Motor neuron (in vitro differentiated cells): Measurements from ENCODE around the gene TMEM201. TPM values are rescaled to one million over a fixed set of nuclear protein-coding genes. Genes with fewer than 3 reads are reported as not detected.

Source experiments
- ATAC-seq, 8 experiments: fragments of 200-7000 bp; cut with Tn5 transposase; replicated peaks in 6 of 8; 2 replicates each; pipeline ENCODE4 v1.8.0; 2021; ENCODE audit warnings: mild to moderate bottlenecking in 8 of 8, moderate library complexity in 8 of 8
- H3K27ac ChIP-seq, 2 donors: fragments of 250-450 bp; sonication (Bioruptor Pico); 2 replicates each; pipeline ENCODE4 v1.9.0; 2021; ENCODE audit warnings: antibody characterized with exemption in 2 of 2, mild to moderate bottlenecking in 2 of 2, moderate library complexity in 1 of 2
- H3K4me1 ChIP-seq, 2 donors: fragments of 250-450 bp; sonication (Bioruptor Pico); replicated peaks in 1 of 2; 2 replicates each; pipeline ENCODE4 v1.6.1; 2021; ENCODE audit warnings: antibody characterized with exemption in 2 of 2, mild to moderate bottlenecking in 2 of 2, moderate library complexity in 1 of 2
- H3K4me3 ChIP-seq, 5 donors: fragments of 250-450 bp; sonication (Bioruptor Pico); 2 replicates each; pipeline ENCODE4 v1.9.0; 2021; ENCODE audit warnings: antibody characterized with exemption in 5 of 5, mild to moderate bottlenecking in 5 of 5, moderate library complexity in 4 of 5
- WGBS, 10 experiments: fragments of 450-650 bp; shearing (Covaris generic); methylation state at CpG; one replicate each; pipeline ENCODE4 v1.0.0; 2022; 5-methylcytosine and 5-hydroxymethylcytosine counted together
- in situ Hi-C, 9 experiments: fragments of 400-800 bp; cut with MboI; loops; one replicate each; pipeline ENCODE4 v1.15.0; 2021; ENCODE audit warnings: low sequenced_read_pairs in 9 of 9, low pct_unique_long_range_greater_than_20kb in 2 of 9; ENCODE audit not compliant: unreplicated experiment in 9 of 9
- total RNA-seq, 8 experiments: library from RNA; unstranded; fragments of 300-600 nt; gene quantifications; 2 replicates each; pipeline versions ENCODE4 v1.2.3 to v1.2.4, GENCODE V29; 2022

TMEM201 gene
- total RNA-seq, 8 experiments from 2014 or later = 5.0 to 20.2 (median 10.7) TPM

DNA sequence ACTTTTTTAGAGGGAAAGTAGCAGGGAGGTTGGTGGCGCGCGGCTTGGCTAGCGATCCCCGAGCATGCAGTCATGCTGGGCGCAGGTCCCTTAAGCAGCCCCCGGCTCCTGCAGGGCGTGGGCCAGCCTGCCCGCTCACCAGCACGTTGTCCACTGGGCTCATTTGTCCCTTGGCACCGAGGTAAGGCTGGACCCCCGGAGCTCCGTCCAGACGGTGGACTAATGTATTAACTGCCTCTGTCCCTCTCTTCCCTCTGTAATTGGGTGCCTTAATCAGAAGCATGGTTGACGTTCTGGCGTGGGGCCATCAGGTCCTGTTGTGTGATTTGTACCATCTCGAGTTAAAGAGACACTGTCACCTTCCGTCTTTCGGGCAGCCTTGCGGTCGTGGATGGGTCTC lies 17.7 kb downstream of the TMEM201 start:
- 89 to 100% (median 91%) methylated on average over 2 to 16 of the region's 21 CpGs; no CpG with 5 or more reads in 5 of the 10 experiments for WGBS, 10 experiments
- Histone ChIP-seq H3K4me1 (no peaks in the 10 kb centered on the region), H3K27ac (no peak overlapping the region), H3K4me3 (no peak overlapping the region)
- in situ Hi-C loops = no loop called here
- no peak for ATAC-seq

DNA sequence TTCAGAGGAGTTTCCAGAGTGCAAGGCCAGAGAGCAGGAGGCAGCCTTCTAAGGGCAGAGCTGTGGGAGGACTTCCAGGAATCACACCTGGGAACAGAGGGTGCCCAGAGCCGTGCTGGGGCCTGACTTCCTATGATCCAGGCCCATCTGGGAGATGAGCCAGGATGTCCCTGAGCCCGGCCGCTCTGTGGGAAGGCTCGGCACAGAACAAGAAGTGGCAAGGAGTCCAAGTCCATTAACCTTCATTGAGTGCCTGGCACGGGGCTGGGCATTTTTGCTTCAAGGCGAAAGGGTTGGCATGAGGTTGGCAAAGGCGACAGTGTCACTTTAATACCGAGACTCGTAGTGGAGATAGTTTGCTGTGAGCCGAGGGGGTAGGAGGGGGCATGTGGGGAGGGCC lies 18.2 kb downstream of the TMEM201 start:
- ATAC-seq = no peak
- in situ Hi-C loops = no loop called here

DNA sequence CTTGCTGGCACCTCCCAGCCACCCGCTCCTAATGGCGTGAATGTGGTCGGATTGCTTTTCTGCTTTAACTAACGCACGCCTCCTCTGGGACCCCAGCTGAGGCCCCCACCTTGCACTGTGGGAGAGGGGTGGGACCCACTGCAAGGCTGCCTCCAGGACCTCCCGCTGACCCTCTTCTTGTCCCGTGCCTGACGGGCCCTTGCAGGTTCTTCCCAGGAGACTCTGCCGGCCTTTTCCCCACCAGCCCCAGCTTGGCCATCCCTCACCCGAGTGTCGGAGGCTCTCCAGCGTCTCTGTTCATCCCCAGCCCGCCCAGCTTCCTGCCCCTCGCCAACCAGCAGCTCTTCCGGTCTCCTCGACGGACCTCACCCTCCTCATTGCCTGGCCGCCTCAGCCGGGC lies 18.6 kb downstream of the TMEM201 start:
- H3K27ac ChIP-seq = no peak overlapping the region
- ATAC-seq = no peak
- no peak overlapping the region for H3K4me3 ChIP-seq
- in situ Hi-C loops = no loop called here
- 83 to 92% (median 86%) methylated on average over 2 to 7 of the region's 19 CpGs; no CpG with 5 or more reads in 7 of the 10 experiments for WGBS, 10 experiments
- H3K4me1 ChIP-seq = no peaks in the 10 kb centered on the region

More for the DNA sequence above, 18.2 kb downstream of the TMEM201 start:
- WGBS, 10 experiments = 79 to 100% (median 97%) methylated on average over 2 to 5 of the region's 10 CpGs; no CpG with 5 or more reads in 7 of the 10 experiments
- no peak overlapping the region for H3K4me3 ChIP-seq
- H3K27ac ChIP-seq = no peak overlapping the region
- H3K4me1 ChIP-seq = no peaks in the 10 kb centered on the region

DNA sequence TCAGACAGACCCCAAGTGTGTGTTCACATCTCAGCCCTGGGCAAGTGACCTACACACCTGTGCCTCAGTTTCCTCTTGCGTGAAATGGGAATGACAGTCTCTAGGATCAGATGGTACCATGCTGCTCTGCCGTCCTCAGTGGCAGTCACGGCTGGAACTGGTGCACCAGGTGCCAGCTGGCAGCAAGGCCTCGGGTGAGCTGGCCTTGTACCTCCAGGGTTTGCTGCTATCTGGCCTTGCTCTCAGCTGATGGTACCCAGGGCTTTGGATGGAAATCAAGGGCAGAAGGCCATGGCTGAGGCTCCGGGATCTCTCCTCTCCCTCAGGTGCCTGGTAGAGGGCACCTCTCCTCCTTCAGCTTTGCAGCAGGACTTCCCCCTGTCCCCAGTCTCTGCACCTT lies 21.3 kb downstream of the TMEM201 start:
- 88 to 100% (median 100%) methylated on average over 1 to 4 of the region's 5 CpGs; no CpG with 5 or more reads in 6 of the 10 experiments for WGBS, 10 experiments
- H3K4me3 ChIP-seq = no peak overlapping the region
- no peaks in the 10 kb centered on the region for H3K4me1 ChIP-seq
- in situ Hi-C loops = no loop called here
- H3K27ac ChIP-seq = no peak overlapping the region
- no peak for ATAC-seq

DNA sequence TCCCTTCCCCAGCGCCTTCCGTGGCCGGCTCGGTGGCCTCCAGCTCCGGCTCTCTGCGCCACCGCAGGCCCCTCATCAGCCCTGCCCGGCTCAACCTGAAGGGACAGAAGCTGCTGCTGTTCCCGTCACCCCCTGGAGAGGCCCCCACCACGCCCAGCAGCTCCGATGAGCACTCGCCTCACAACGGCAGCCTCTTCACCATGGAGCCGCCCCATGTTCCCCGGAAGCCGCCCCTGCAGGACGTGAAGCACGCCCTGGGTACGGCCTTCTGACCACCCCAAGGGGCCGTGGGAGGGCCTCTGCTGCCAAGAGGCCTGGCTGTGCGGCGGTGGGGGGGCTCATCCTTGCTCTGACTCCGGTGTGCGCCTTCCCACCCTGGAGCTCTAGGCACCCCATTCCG lies 21.8 kb downstream of the TMEM201 start:
- no peak overlapping the region for H3K4me3 ChIP-seq
- ATAC-seq = no peak
- in situ Hi-C loops = no loop called here
- no peak overlapping the region for H3K27ac ChIP-seq
- 83 to 100% (median 93%) methylated on average over 1 to 9 of the region's 25 CpGs; no CpG with 5 or more reads in 7 of the 10 experiments for WGBS, 10 experiments
- no peaks in the 10 kb centered on the region for H3K4me1 ChIP-seq

DNA sequence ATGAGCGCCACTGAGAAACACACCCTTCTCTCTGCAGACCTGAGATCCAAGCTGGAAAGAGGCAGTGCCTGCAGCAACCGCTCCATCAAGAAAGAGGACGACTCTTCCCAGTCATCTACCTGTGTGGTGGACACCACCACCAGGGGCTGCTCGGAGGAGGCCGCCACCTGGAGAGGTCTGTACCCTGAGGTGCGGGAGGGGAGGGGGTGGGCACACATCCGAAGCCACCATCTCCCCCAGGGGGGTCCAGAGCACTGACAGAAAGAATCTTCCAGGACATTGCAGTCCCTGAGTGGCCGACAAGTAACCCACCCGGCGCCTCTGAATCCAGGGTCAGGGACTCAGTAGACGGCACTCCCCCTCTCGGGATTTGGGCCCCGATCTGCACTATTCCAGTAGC lies 23.0 kb downstream of the TMEM201 start:
- Histone ChIP-seq H3K27ac (no peak overlapping the region), H3K4me1 (no peaks in the 10 kb centered on the region), H3K4me3 (no peak overlapping the region)
- in situ Hi-C loops = no loop called here
- WGBS, 10 experiments = 83 to 100% (median 100%) methylated on average over 1 to 4 of the region's 13 CpGs; no CpG with 5 or more reads in 3 of the 10 experiments
- no peak for ATAC-seq

DNA sequence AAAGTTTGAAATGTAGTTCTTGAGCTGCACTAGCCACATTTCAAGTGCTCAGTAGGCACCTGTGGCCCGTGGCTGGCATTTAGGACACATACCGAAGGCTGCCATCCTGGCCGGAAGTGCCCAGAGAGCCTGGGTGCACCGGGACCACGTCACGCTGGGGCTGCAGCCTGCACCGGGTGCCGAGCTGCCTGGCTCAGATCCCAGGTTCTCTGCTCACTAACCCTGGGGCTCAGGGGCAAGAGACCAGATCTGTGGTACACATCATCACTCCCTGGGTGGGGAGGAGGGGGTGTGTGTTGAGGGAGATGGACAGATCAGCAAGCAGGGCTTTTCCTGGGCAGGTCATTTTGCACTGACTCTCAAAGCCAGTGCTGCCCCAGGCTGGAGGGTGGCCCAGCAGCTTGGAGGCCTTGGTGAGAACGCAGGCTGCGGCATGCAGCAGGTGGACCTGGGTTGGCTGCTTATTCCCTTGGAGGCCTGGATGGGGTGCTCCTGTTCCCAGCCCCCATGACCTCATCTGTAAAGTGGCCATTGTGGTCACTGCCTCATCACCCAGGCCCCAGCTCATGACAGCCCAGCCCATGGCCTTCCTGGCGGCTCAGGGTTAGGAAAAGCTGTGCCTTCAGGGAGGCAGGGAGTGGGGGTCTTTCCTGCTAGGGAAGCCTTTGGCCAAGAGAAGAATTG lies 23.6 kb downstream of the TMEM201 start:
- Histone ChIP-seq H3K4me3 (no peak overlapping the region), H3K27ac (no peak overlapping the region), H3K4me1 (no peaks in the 10 kb centered on the region)
- in situ Hi-C loops = no loop called here
- 80 to 100% (median 87%) methylated on average over 1 to 8 of the region's 11 CpGs; no CpG with 5 or more reads in 6 of the 10 experiments for WGBS, 10 experiments
- ATAC-seq = peak in 4 of 8 experiments; percentile 6 to 29 (median 14)

DNA sequence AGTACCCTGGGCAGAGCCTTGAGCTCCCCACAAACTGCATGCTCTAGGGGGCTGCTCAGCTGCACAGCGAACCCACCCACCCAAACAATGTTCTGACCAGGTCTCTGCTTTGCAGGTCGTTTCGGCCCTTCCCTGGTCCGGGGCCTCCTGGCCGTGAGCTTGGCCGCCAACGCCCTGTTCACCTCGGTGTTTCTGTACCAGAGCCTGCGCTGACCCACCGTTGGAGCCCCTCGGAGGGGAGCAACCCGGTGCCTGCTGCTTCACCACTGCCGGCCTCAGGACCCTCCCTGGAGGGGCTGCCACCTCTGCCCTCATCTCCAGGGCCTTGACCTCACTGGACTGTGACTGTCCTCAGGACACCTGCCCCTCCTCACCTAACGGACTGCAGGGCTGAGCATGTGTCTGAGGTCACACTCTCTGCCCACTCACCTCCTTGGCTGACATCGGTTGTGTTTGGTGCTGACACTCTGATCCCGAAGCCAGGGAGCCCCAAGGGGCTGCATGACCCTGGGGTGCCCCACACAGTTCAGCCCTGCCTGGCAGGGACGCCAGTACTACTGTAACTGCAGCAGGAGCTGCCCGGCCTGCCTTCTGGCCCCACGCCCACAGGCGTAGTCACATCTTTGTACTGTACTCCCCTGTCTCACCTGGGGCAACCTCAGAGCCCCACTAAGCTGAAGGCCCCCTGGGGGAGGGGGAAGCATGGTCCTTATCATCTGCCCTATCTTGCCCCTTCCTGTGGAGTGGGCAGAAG lies 24.3 kb downstream of the TMEM201 start:
- 80 to 100% (median 88%) methylated on average over 1 to 15 of the region's 20 CpGs; no CpG with 5 or more reads in 4 of the 10 experiments for WGBS, 10 experiments
- peak in 4 of 8 experiments; percentile 13 to 19 (median 14) for ATAC-seq
- no peak overlapping the region for H3K4me3 ChIP-seq
- H3K4me1 ChIP-seq = no peaks in the 10 kb centered on the region
- H3K27ac ChIP-seq = no peak overlapping the region
- in situ Hi-C loops = no loop called here

DNA sequence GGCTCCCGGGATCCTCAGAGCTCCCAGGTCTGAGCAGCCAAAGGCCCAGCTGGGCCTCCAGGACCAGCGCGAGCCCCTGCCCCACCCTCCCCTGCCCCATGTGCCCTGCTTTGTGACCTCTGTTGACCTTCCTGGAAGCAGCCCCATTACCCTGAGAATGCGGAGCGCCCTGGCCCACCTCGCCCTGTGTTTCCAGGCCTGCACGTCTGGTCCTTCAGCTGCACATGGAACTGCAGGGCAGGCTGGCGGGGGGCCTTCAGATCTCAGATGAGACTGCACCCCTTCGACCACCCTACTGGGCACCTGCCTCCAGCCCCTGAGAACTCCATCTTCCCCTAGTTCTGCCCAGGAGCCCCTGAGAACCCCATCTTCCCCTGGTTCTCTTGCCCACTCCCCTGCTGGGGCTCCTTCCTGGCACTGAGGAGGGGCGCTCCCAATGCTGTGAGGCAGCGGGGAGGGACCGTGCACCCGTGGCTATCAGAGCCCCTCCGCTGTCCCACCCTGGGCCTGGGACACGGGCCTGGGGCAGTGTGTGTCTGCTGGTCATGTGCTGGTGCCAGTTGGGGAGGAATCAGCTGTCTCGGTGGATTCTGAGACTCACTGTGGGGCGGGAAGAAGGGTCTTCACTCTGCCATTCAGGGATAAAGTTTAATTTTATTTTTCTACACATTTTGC lies 25.1 kb downstream of the TMEM201 start:
- in situ Hi-C loops = no loop called here
- ATAC-seq = peak in 2 of 8 experiments; percentile 7 to 13
- H3K4me1 ChIP-seq = no peaks in the 10 kb centered on the region
- H3K4me3 ChIP-seq = no peak overlapping the region
- H3K27ac ChIP-seq = no peak overlapping the region
- 85 to 100% (median 93%) methylated on average over 1 to 8 of the region's 17 CpGs; no CpG with 5 or more reads in 5 of the 10 experiments for WGBS, 10 experiments

DNA sequence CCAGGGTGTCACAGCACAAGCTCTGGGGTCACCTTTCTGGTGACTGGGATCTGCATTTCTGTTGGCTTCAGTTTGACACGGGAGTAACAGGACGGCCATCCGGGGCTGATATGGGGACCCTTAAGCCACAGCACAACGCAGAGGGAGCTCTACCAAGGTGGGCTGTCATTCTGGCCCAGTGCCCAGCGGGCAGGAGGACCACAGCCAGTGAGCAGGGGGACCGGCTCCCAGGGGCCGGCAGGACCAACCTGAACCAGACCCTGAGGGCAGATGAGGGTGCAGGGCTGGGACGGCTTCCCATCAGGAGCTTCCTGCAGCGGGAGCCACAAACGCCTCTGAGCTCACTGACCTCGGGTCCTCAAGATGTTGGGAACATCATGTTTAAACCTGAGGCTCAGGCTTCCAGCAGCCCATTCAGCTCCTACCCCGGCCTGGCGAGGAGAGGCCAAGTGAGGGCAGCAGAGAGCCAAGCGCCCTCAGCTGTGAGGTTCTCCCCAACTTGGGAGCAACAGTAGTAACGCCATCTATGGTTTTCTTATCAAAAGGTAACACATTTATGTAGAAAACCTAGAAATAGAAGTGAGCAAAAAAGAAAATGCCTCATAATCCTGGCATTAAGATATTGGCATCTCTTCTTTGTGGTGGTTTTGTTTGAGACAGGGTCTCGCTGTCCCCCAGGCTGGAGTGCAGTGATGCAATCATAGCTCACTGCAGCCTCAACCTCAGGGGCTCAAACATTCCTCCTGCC lies 26.8 kb downstream of the TMEM201 start:
- ATAC-seq = peak; percentile 15 to 86 (median 44)
- in situ Hi-C loops = no loop called here
- WGBS, 10 experiments = 50 to 90% (median 71%) methylated on average over 2 to 8 of the region's 16 CpGs; no CpG with 5 or more reads in 5 of the 10 experiments
- no peak overlapping the region for H3K4me3 ChIP-seq
- no peak overlapping the region for H3K27ac ChIP-seq
- H3K4me1 ChIP-seq = no peaks in the 10 kb centered on the region

DNA sequence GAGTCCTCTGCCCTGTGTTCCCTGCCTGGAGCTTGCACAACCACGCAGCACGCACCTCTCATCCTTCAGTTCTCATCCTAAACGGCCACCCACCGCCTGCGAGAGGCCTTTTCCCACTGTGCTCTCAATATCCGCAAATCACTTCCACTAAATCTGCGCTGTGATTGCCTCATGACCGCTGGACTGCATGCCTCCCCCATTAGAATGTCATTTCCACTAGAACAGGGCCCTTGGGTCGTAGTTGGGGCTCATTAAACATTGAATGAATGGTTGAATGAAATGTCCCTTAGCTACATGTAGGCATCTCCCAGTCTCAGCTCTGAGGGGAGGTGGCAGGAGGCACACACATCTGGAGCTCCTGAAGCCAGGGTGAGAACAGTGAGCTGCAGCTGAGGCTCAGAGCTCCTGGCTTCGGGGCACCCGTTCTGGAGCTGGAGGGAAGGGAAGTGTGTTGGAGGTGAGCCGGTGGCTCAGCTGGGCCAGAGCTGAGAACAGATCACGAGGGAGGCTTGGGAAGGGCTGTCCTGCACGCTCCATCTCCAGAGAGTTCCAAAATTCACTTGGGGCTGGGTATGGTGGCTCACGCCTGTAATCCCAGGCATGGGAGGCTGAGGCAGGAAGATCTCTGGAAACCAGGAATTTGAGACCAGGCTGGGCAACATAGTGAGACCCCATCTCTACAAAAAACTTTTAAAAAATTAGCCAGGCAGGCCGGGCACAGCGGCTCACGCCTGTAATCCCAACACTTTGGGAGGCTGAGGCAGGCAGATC lies 30.4 kb downstream of the TMEM201 start:
- ATAC-seq = peak in 1 of 8 experiments; percentile 58
- Histone ChIP-seq H3K27ac (no peak overlapping the region), H3K4me1 (no peaks in the 10 kb centered on the region), H3K4me3 (no peak overlapping the region)
- in situ Hi-C loops = no loop called here
- 51 to 100% (median 77%) methylated on average over 2 to 14 of the region's 18 CpGs; no CpG with 5 or more reads in 1 of the 10 experiments for WGBS, 10 experiments

DNA sequence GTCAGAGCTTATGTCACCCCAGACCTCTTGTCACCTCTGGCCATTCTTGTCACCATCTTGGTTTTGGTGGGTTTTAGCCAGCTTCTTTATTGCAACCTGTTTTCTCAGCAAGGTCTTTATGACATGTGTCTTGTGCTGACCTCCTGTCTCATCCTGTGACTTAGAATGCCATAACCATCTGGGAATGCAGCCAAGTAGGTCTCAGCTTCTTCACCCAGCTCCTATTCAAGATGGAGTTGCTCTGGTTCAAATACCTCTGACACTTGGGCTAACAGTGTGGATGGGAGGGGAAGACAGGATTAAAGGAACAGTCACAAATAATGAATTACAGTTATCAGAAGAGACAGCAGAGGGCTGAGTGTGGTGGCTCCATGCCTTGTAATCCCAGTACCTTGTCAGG lies 32.3 kb downstream of the TMEM201 start:
- Histone ChIP-seq H3K4me3 (no peak overlapping the region), H3K27ac (no peak overlapping the region), H3K4me1 (no peaks in the 10 kb centered on the region)
- in situ Hi-C loops = no loop called here
- no peak for ATAC-seq
